ENCODE results near the gene FASTKD1. TPM values are rescaled to one million over a fixed set of nuclear protein-coding genes. Genes with fewer than 3 reads are reported as not detected.
A peak's percentile ranks its signal among the peaks of the same experiment; 100 is the strongest.

The FASTKD1 gene
- total RNA-seq, 1 experiment from 2014 or later: 37.6 TPM

DNA sequence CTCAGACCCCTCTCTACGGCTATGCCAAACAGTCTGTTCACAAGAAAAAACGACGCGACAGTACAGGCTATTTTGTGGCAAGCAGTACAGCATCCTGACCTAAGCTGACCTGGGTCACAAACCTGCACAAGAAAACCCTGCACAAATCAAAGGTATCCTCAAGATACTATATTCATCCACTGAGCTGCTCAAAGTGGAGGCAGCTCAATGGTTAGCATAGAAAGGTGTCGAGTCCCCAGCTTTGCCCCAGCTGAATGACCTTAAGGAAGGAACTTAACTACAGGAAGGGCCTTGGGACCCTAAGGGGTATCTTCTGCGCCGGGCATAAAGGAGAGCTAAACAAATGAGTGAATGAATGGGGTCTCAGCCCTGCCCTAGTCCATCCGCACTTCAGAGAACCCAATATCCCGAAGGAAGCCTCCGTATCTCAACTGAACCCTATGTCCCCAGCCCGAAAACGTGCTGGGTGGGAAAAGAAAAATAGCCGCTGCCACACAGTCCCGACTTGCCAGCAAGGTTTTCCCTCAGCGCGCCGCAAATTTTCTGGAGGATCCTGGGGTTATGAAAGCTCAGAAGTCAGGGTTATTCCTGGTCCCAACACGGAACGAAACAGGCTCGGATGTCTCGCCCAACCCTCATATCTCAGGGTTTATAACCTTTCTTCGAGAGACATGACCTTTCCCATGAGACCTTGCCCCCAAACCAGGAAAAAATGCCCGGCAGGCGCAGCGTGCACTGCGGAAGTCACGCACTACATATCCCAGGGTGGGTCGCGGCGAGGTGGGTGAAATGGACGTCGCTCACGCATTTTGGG, at the start of gene FASTKD1 (continued):
- TF ChIP-seq SIN3A (IDR thresholded peaks at IDR 0.05; ENCODE audit: low read depth): peak; percentile 68
- peak; percentile 84 for TF ChIP-seq ZBTB33 (IDR thresholded peaks at IDR 0.05; ENCODE audit: extremely low read depth, insufficient replicate concordance, low read length)

DNA sequence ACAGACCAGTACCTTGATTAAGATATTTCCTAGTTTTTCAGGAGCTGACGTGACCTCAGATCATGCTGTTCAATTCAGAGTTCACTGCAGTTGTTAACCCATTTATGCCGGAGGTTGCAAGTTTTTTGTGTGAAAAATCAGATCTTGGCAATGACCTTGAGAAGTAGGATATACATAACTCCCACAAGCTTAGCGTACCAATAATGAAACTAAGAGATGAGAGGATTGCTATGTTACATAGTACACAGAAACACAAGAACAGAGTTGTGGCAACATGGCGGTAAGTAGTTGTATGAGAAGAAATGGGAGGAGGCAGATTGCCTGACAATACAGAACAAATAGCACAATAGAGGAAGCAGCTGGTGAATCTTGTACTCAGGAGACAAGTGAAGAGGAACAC, 49.6 kb upstream of the FASTKD1 start:
- no peaks in the 10 kb centered on the region for H3K4me1 ChIP-seq (ENCODE audit: control insufficient read depth in 1 of 2, insufficient read depth in 2 of 2, low read length in 2 of 2)
- peaks cover 61% of the 10 kb centered on the region for H3K79me2 ChIP-seq (ENCODE audit: insufficient read depth, low read length)
- ChIA-PET CTCF (no interaction called here), RAD21 (ENCODE audit: low non-redundant PET in 1 of 2, low total read pairs in 2 of 2, uncharacterized antibody in 2 of 2, unreplicated experiment in 2 of 2) (no interaction called here), POLR2A (no interaction called here)
- no peaks in the 10 kb centered on the region for H3K27me3 ChIP-seq (ENCODE audit: insufficient read depth, low read length)
- H3K9me2 ChIP-seq (ENCODE audit: insufficient read depth): no peaks in the 10 kb centered on the region
- no peaks in the 10 kb centered on the region for H4K20me1 ChIP-seq (ENCODE audit: insufficient read depth)
- H3K36me3 ChIP-seq (ENCODE audit: control insufficient read depth in 1 of 2, insufficient read depth in 2 of 2, low read length in 2 of 2): peaks cover 0 to 13% of the 10 kb centered on the region in 2 experiments; a peak in 1 of 4 replicates
- no peak overlapping the region for H3K4me2 ChIP-seq (ENCODE audit: low read length)
- no peak overlapping the region for H3K27ac ChIP-seq (ENCODE audit: low read depth, low read length)
- H3K9ac ChIP-seq (ENCODE audit: low read length): no peak overlapping the region
- DNase-seq (ENCODE audit: low read depth, low spot score): no peak
- H3K9me3 ChIP-seq (ENCODE audit: control insufficient read depth in 1 of 2, insufficient read depth in 1 of 2, low read depth in 1 of 2, low read length in 2 of 2): no peaks in the 10 kb centered on the region
- intact Hi-C loops (cut with micrococcal nuclease): no loop called here
- no peak for ATAC-seq
- H2AFZ ChIP-seq (ENCODE audit: low read depth, low read length, poor library complexity, severe bottlenecking): no peak overlapping the region
- no peak overlapping the region for H3K4me3 ChIP-seq (replicated peaks in 1 of 2; ENCODE audit: low read depth in 1 of 2, low read length in 2 of 2)
- no TSS peak for BruUV-seq (replicated peaks)
- no peak for TF ChIP-seq CBX3 (IDR thresholded peaks at IDR 0.05; ENCODE audit: low read depth)
- no peak for TF ChIP-seq JUND (IDR thresholded peaks at IDR 0.05)
- TF ChIP-seq CEBPB (IDR thresholded peaks at IDR 0.05; ENCODE audit: low read depth): no peak
- no peak for TF ChIP-seq YY1 (IDR thresholded peaks at IDR 0.05; ENCODE audit: extremely low read depth, insufficient replicate concordance, low read depth, low read length)
- no peak for TF ChIP-seq POLR2AphosphoS5 (IDR thresholded peaks at IDR 0.05; ENCODE audit: low read depth, low read length)
- TF ChIP-seq EZH2 (IDR thresholded peaks at IDR 0.05): no peak
- no peak for TF ChIP-seq POLR2A (IDR thresholded peaks at IDR 0.05; ENCODE audit: borderline replicate concordance, extremely low read depth, insufficient read depth, insufficient read length)
- no peak for TF ChIP-seq ELF1 (IDR thresholded peaks at IDR 0.05; ENCODE audit: borderline replicate concordance, low read depth)
- no peak for TF ChIP-seq ATF3 (IDR thresholded peaks at IDR 0.05)
- TF ChIP-seq, protein P1, sequence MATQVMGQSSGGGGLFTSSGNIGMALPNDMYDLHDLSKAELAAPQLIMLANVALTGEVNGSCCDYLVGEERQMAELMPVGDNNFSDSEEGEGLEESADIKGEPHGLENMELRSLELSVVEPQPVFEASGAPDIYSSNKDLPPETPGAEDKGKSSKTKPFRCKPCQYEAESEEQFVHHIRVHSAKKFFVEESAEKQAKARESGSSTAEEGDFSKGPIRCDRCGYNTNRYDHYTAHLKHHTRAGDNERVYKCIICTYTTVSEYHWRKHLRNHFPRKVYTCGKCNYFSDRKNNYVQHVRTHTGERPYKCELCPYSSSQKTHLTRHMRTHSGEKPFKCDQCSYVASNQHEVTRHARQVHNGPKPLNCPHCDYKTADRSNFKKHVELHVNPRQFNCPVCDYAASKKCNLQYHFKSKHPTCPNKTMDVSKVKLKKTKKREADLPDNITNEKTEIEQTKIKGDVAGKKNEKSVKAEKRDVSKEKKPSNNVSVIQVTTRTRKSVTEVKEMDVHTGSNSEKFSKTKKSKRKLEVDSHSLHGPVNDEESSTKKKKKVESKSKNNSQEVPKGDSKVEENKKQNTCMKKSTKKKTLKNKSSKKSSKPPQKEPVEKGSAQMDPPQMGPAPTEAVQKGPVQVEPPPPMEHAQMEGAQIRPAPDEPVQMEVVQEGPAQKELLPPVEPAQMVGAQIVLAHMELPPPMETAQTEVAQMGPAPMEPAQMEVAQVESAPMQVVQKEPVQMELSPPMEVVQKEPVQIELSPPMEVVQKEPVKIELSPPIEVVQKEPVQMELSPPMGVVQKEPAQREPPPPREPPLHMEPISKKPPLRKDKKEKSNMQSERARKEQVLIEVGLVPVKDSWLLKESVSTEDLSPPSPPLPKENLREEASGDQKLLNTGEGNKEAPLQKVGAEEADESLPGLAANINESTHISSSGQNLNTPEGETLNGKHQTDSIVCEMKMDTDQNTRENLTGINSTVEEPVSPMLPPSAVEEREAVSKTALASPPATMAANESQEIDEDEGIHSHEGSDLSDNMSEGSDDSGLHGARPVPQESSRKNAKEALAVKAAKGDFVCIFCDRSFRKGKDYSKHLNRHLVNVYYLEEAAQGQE (IDR thresholded peaks at IDR 0.05; ENCODE audit: low read depth): no peak

All from HCT116 (cell line).